SH-SY5Y (cell line): ENCODE results near the gene COL6A1.

Experiments
- GATA2 ChIP-seq: IDR thresholded peaks from 2 replicates; pipeline ENCODE4 v1.6.1; 2011; ENCODE audit warnings: mild to moderate bottlenecking, low read depth, low read length
- GATA3 ChIP-seq: IDR thresholded peaks from 2 replicates; pipeline ENCODE4 v1.6.1; 2011; ENCODE audit warnings: low read depth, mild to moderate bottlenecking, low read length, moderate library complexity

COL6A1 gene

DNA sequence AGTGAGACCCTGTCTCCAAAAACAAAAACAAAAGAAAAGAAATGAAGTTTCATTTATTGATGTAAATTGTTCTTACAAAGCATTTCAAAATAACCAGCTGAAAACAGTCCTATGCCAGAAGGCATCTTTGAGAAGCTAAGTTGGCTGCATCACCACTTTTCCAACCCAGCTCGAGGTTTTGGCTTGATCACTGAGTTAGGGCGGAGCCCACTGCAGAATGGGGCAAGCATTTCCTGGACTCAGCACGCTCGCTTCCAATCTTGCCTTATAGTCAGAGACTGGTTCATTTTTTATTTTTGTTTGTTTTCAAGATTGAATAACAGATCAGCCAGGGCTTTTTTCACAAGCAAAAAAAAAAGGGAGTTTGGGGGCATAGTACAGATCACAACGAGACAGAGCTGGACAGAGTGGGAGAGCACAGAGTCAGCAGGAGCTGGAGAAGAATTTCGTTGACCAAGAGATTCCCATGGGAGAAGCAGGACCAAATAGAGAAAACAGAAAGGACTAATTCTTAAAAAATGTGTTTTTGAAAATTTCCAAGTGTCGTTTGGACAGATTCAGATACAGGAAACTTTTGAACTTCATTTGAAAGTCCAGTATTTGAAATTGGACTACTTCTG lies 23.5 kb upstream of the COL6A1 start:
- TF ChIP-seq GATA2, result no peak
- TF ChIP-seq GATA3, result no peak

DNA sequence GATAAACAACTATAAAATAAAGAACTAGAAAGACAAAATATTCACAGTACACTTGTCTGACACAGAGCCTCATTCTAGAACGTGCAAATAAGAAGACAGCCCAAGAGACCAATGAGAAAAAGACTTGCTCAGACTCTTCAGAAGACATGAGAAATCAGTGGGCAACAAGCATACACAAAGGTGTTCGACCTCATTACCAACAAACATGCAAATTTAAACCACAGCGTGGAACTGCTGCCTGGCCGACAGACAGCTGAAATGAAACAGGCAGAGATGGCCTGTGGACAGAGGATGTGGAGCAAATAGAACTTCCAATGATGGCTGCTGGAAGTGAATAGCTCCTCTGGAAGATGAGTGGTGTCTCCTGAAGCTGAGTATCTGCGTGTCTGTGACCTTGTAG lies 22.4 kb upstream of the COL6A1 start:
- TF ChIP-seq GATA3 (no peak), GATA2 (no peak)

DNA sequence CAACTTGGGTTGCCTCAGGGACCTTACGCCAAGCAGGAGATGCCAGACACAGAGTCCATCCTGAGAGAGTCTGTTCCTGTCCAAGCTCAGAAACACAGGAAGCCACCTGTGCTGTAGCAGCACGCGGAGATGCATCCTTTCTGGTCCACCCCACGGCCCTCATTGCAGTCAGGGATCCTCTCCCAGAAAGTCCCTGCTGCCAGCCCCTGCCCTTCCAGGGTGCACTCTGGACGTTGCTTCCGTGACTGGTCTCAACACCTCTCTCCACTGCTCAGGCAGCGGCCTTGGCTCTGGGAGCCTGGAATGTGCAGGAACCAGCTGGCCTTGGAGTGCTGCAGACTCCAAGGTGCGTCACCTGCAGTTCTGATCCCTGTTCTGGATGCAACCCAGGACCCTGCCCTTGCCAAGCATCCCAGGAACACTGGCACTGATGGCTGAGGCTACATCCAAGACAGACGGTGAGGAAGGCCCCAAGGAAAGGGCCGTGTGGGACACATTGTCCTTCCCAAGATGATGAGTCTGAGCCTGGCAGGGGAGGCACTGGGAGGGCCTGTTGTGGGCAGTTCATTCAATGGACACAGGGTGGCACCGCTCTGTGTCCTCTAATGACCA lies 21.7 kb upstream of the COL6A1 start:
- no peak for TF ChIP-seq GATA3
- TF ChIP-seq GATA2, result no peak

DNA sequence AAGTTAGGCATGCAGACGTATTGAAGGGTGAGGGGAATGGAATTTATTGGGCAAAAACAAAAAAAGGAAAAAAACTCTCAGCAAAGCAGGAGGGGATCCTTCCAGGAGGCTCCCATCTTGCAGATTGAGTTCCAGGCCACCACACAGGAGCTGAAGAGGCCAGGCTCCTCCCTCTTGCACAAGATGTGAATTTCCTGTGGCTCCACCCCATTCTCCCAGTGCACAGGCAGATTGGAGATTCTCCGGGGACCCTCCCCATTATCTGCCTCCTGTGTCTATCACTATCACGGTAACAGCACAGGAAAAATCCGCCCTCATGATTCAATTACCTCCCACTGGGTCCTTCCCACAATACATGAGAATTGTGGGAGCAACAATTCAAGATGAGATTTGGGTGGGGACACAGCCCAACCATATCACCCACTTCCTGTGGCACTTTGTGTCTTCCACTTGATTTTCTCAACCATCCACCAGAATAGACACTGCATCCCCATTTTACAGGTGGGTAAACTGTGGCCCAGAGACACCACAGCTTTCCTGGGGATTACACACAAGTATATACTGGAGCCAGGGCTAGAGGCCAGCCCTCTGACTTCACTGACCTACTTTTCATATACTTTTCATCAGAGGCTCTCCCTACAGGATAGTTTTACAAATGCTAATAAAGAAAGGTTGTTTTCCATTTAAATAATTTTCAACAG lies 18.9 kb upstream of the COL6A1 start:
- TF ChIP-seq GATA2, result no peak

DNA sequence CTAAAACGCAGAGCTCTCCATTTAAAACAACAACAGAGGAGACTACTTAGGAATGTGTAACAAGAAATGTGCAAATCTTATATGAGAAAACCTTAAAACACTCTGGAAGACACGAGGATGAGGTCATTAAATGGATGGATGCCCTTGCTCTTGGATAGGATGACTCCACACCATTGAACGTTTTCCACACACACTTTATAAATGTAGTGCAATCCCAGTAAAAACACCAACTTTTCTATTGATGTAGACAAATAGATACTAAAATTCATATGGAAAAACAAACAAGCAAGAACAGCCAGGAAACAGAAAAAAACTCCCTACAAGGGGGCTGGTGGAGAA lies 18.4 kb upstream of the COL6A1 start:
- no peak for TF ChIP-seq GATA2
- TF ChIP-seq GATA3, result no peak

DNA sequence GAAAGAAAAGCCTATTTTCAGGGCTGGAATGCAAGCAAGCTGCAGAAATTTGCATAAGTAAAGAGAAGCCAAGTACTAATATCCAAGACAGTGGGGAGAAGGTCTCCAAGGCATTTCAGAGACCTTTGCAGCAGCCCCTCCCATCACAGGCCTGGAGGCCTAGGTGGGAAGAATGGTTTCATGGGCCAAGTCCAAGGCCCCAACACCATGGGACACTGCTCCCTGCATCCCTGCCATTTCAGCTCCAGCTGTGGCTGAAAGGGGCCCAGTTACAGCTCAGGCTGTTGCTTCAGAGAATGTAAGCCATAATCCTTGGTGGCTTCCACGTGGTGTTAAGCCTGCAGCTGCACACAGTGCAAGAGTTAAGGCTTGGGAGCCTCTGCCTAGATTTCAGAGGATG lies 16.9 kb upstream of the COL6A1 start:
- no peak for TF ChIP-seq GATA2
- TF ChIP-seq GATA3, result no peak

DNA sequence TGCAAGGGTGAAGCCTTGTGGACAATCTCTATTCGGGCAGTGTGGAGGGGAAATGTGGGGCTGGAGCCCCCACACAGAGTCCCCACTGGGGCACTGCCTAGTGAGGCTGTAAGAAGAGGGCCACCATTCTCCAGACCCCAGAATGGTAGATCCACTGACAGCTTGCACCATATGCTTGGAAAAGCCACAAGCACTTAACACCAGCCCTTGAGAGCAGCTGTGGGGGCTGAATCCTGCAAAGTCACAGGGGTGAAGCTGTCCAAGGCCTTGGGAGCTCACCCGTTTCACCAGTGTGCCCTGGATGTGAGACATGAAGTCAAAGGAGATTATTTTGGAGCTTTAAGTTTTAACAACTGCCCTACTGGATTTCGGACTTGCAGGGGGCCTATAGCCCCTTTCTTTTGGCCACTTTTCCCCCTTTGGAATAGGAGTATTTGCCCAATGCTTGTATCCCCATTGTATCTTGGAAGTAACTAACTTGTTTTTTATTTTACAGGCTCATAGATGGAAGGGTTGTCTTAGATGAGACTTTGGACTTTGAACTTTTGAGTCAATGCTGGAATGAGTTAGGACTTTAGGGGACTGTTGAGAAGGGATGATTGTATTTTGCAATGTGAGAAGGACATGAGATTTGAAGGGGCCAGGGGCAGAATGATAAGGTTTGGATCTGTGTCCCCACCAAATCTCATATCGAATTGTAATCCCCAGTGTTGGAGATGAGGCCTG lies 16.3 kb upstream of the COL6A1 start:
- TF ChIP-seq GATA3 (no peak), GATA2 (no peak)

DNA sequence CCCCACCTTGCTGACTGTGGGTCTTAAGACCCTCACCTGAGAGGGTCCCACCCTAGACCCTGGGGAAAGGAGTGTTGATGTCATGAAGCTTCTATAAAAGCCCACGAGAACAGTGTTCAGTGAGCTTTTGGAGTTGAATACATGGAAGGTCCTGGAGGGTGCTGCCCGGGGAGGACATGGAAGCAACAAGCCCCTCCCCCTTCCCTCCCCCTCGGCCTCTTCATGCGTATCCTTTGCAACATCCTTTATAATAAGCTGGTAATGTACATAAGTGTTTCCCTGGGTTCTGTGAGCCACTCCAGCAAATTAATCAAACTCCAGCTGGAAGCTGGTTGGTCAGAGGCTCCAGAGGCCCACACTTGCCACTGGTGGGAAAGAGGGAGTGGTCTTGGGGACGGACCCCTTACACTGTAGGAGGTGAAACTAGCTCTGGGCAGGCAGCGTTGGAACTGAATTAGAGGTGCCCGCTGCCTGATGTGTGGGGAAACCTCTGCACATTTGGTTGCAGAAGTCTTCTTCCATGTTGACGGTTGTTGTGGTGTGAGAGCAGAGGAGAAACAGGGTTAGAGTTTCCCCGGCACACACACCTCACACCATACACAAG lies 14.7 kb upstream of the COL6A1 start:
- no peak for TF ChIP-seq GATA3
- no peak for TF ChIP-seq GATA2

DNA sequence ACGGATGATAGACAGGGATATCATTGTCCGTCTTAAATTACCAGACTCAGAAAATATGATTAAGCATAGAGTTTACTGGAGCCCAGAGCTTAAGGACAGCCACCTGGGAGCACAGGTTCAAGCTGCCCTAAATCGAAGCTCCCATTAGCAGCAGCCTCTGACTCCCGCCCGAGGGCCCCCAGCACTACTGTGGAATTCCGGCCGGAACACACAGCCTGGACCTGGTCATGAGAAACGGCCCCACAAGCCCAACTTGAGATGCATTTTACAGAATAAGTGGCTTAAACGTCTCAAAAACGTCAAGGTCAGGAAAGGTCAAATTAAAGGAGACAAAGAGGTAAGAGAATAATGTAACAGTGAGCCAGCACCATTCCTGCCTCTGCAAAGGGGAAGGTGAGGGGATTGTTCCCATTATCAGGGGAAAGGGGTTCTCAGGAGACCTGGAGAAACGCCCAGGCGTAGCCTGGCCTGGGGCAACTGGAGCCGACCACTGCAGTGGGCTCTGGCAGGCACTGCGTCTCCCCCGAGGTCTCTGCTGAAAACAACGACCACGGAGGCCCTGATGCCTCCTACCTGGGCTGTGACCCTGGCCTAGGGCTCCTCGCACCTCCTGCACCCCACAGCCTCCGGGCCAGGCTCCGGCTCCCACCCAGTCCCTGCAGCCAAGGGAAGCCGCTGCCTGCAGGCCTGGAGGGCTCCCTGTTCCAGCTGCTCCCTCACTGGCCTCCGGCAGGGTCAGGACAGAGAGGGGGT lies 11.5 kb upstream of the COL6A1 start:
- no peak for TF ChIP-seq GATA3
- TF ChIP-seq GATA2, result no peak

DNA sequence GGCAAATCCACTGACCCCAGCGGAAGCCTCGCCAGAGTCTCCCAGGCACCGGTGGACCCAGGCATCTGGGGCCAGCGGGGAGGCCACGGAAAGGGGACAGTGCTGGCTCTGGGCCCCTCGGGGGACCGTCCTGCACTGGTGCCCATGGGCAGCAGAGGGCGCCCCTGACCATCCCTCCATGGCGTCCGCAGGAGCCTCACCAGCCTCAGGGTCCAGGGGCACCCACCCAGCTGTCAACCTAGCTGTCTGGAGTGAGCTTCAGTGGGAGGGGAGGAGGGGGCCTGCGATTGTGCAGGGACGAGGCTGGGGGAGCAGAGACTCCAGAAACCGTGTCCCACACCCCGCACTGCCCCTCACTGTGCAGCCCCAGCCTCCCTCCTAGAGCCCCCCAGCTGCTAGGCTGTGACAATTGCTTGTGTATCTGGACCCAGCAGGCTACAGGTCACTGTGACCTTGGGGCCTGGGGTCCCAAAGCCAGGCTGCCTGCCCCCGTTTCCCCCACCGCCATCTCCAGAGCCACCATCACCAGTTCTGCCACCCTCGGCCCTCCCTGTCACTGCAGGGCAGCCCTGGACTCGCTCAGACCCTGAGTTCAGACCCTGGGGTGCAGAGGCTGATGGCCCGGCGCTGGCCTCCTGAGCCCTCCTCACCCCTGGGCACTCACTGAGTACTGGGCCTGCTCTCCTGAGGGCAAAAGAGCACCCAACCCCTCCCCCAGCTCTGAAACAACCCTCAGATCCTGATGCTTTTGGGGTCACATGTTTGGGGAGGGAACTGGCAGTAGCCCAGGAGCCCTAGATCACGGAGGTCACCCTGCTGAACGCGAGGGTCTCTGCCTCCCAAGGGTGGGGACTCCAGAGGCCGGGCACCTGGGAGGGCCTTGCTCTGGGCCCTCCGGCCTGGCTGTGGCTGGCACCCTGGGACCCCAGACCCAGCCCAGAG lies 10.6 kb upstream of the COL6A1 start:
- TF ChIP-seq GATA3, result no peak
- no peak for TF ChIP-seq GATA2

DNA sequence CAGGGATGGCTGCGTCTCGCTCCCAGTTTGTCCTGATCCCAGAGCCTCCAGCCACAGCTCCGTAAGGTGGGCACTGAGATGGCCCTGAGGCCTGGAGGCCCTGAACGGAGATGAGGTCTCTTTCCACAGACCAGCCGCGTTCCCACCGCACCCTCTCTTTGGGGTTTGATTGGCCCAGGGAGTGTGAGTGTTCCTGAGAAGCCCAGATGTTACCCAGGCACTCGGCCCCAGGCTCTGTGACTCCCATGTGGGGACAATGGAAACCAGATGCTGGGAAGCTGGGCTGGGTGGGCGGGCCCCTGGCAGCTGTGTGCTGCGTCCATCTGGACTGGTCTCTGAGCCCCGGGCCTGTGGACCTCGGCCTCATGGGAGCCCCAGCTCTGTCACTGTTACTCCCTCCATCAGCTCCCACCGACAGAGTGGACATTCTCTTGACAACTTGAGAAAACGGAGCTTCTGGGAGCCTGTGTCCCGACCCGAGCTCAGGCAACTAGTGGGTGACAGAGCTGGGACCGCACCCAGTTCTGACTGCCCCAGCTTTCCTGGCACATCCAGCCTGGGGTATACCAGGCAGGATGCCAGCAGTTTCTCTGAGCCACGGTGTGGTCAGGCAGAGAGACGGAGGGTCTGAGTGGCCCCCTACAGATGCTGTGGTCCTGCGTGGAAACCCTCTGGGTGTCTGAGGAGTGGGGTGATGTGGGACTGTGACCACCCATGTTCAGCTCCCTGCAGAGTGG lies 9.8 kb upstream of the COL6A1 start:
- no peak for TF ChIP-seq GATA2
- no peak for TF ChIP-seq GATA3

DNA sequence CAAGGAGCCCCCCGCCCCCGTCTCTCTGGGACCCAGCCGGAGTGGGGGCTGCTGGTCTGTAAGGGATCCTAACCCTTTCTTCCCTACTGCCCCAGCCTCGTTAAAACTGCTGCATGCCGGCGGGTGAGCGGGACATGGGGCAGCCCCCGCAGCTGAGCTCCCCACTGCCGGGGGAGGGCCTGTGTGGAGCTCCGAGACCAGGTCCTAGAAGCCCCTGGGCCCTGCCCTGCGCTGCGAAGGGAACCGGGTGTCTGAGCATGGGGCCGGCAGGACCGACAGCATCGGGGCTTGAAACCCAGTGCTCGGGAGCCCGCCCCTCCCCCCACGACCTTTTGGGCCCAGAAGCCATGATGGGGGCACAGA lies 9.2 kb upstream of the COL6A1 start:
- TF ChIP-seq GATA2, result no peak
- TF ChIP-seq GATA3, result no peak

DNA sequence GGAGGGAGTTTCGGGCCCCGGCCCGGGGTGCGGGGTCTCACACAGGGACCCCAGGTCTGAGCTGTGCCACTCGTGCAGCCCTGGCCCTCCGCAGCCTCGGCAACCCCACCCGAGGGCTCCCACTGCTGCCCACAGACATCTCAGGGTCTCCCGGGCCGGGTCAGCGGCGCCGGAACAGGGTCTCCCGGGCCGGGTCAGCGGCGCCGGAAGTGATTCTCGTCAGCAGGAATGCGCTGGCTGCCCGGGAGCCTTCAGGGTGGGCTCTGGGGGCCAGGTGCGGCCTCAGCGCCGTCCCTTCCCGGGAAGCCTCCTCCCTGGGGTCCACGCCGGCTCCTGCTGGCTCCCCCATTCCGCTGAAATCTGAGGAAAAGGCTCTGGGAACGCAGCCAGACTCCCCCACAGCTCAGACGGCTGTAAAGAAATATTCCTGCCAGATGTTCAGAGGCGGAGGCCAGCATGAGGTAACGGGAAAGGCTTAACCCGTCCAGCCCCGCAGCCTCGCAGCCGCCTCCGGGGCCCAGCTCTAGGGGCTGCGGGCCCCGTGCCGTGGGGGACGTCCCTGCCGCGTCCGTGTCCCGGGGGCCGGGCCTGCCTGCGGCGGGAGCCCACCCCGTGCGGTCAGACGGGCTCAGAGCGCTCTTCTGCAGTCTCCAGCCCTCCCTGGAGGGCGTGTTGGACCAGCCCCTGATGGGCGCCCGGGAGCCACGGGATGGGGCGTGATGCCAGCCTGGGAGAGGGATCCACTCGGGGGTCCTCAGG lies 8.7 kb upstream of the COL6A1 start:
- no peak for TF ChIP-seq GATA3
